ENCODE results near the gene TFPI.
A peak's percentile ranks its signal among the peaks of the same experiment; 100 is the strongest.
"Not testable (repeated sequence)": the region's sequence is repeated elsewhere in the genome, so short reads cannot be mapped to it uniquely, and the experiment has no call there.

Gene TFPI

DNA sequence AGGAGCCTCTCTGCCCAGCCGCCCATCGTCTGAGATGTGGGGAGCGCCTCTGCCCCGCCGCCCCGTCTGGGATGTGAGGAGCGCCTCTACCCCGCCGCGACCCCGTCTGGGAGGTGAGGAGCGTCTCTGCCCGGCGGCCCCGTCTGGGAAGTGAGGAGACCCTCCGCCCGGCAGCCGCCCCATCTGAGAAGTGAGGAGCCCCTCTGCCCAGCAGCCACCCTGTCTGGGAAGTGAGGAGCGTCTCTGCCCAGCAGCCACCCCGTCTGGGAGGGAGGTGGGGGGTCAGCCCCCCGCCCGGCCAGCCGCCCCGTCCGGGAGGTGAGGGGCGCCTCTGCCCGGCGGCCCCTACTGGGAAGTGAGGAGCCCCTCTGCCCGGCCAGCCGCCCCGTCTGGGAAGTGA is 2.3 kb upstream of the TFPI start:
- not testable (repeated sequence) for H3K4me1 ChIP-seq (ENCODE audit: control insufficient read depth, insufficient read depth, low read depth, low read length); H3K18ac ChIP-seq (ENCODE audit: low read depth in 1 of 2, low read length in 2 of 2); H3K14ac ChIP-seq (ENCODE audit: low read length in 2 of 2); H2BK15ac ChIP-seq (ENCODE audit: low read depth, poor library complexity, severe bottlenecking); H2AFZ ChIP-seq (ENCODE audit: low read depth, low read length); H3K27ac ChIP-seq (ENCODE audit: low read length, poor library complexity, severe bottlenecking); H4K8ac ChIP-seq (ENCODE audit: low read length); H4K91ac ChIP-seq (ENCODE audit: low read length); H3K4me2 ChIP-seq (ENCODE audit: low read length, poor library complexity, severe bottlenecking); H3K4me3 ChIP-seq (ENCODE audit: insufficient read depth in 1 of 2, low read depth in 1 of 2, low read length in 2 of 2); H2AK5ac ChIP-seq (ENCODE audit: low read length, severe bottlenecking); H3K36me3 ChIP-seq (ENCODE audit: control insufficient read depth in 1 of 2, insufficient read depth in 2 of 2, low read depth in 1 of 2, low read length in 2 of 2); H3K9me3 ChIP-seq (ENCODE audit: control insufficient read depth, low read length); H3K23ac ChIP-seq (ENCODE audit: low read length in 2 of 2); H3K79me1 ChIP-seq (replicated peaks; ENCODE audit: low read length, poor library complexity, severe bottlenecking); H2BK120ac ChIP-seq (ENCODE audit: low read depth, low read length); H3K4ac ChIP-seq (ENCODE audit: low read depth in 1 of 2, low read length in 2 of 2); DNase-seq; H2BK12ac ChIP-seq (ENCODE audit: low read length in 2 of 2); H3K27me3 ChIP-seq (ENCODE audit: control insufficient read depth in 1 of 2, insufficient read depth in 1 of 2, low read length in 2 of 2); H3K9ac ChIP-seq (ENCODE audit: low read length); H2BK5ac ChIP-seq (ENCODE audit: low read depth, low read length, poor library complexity, severe bottlenecking)
- 95% methylated on average over 20 of the region's 31 CpGs for WGBS

DNA sequence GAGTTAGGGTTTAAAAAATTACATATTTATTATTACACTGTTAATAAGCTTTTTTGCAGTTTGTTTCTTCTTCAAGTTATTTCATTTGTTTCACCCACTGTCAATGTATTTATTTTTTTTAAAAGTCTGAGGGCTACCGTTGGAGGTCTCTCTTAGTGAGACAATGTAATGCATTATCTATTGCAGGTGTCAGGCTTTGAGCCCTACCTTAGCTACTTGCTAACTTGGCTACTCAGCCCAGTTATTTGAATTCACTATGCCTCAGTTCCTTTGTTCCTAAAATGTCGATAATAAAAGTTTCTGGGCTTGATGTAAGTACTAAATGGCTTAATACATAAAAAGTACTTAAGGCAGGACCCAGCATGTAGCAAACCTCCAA is 458 bp upstream of the TFPI start:
- no peak for DNase-seq
- H3K4me3 ChIP-seq (ENCODE audit: insufficient read depth in 1 of 2, low read depth in 1 of 2, low read length in 2 of 2): peak overlapping the region in 1 of 2 experiments; percentile 86
- no peak overlapping the region for H4K91ac ChIP-seq (ENCODE audit: low read length)
- H3K36me3 ChIP-seq (ENCODE audit: control insufficient read depth in 1 of 2, insufficient read depth in 2 of 2, low read depth in 1 of 2, low read length in 2 of 2): peaks cover 0 to 3% of the 10 kb centered on the region in 2 experiments
- peaks cover 1% of the 10 kb centered on the region for H3K79me1 ChIP-seq (replicated peaks; ENCODE audit: low read length, poor library complexity, severe bottlenecking)
- H3K27ac ChIP-seq (ENCODE audit: low read length, poor library complexity, severe bottlenecking): no peak overlapping the region
- no peaks in the 10 kb centered on the region for H3K27me3 ChIP-seq (ENCODE audit: control insufficient read depth in 1 of 2, insufficient read depth in 1 of 2, low read length in 2 of 2)
- no peak overlapping the region for H3K18ac ChIP-seq (ENCODE audit: low read depth in 1 of 2, low read length in 2 of 2)
- H3K4me1 ChIP-seq (ENCODE audit: control insufficient read depth, insufficient read depth, low read depth, low read length): no peaks in the 10 kb centered on the region
- H3K14ac ChIP-seq (ENCODE audit: low read length in 2 of 2): no peak overlapping the region
- H2BK5ac ChIP-seq (ENCODE audit: low read depth, low read length, poor library complexity, severe bottlenecking): no peak overlapping the region
- H2AK5ac ChIP-seq (ENCODE audit: low read length, severe bottlenecking): no peak overlapping the region
- WGBS: 40% methylated on average over 1 of the region's 2 CpGs
- H3K9me3 ChIP-seq (ENCODE audit: control insufficient read depth, low read length): no peaks in the 10 kb centered on the region
- H2AFZ ChIP-seq (ENCODE audit: low read depth, low read length): no peak overlapping the region
- no peak overlapping the region for H3K4me2 ChIP-seq (ENCODE audit: low read length, poor library complexity, severe bottlenecking)
- no peak overlapping the region for H3K23ac ChIP-seq (ENCODE audit: low read length in 2 of 2)
- H4K8ac ChIP-seq (ENCODE audit: low read length): no peak overlapping the region
- no peak overlapping the region for H2BK12ac ChIP-seq (ENCODE audit: low read length in 2 of 2)
- H3K4ac ChIP-seq (ENCODE audit: low read depth in 1 of 2, low read length in 2 of 2): peak overlapping the region in 1 of 2 experiments; percentile 79
- peak overlapping the region; percentile 98 for H3K9ac ChIP-seq (ENCODE audit: low read length)
- no peak overlapping the region for H2BK120ac ChIP-seq (ENCODE audit: low read depth, low read length)
- no peak overlapping the region for H2BK15ac ChIP-seq (ENCODE audit: low read depth, poor library complexity, severe bottlenecking)

DNA sequence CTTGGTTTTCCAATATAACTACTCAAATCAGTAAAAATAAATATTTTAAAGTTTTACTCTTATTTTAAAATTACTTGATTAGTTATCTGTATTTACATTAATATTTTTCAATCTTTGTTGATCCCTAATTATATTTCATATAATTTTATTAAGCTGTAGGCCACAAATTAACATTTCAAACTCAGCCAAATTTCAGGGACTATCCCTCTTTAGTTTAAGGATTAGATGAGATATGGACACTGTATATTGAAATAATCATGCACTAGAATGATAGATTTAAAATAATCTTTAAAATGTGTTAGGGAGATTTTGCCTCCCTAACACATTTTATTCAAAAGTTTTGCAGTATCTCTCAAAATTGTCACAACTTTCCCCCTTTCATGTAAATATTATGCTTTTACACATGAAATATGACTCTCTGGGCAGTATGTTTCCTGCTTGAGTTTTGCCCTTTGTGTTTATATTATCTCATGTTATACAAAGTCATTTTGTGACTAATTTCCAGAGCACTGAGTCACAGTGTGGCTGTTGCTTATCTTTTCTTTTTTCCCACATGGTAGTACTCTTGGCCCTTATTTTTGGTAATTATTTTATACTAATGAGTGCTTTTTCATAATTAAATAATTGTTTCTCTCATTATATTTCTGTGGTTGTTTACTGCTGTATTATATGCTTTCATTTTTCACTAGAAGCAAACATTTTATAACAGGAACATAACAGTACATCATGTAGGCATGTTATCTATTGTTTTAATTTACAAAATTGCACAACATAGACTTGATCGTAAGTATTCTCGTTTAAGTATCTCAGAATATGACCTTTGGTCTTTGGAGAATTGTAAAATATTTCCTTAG is 1.2 kb downstream of the TFPI start:
- H3K4me1 ChIP-seq (ENCODE audit: control insufficient read depth, insufficient read depth, low read depth, low read length): no peaks in the 10 kb centered on the region
- H2AK5ac ChIP-seq (ENCODE audit: low read length, severe bottlenecking): no peak overlapping the region
- H4K8ac ChIP-seq (ENCODE audit: low read length): no peak overlapping the region
- WGBS: no CpG with 5 or more reads among the region's 2 CpGs
- peak overlapping the region; percentile 98 for H3K9ac ChIP-seq (ENCODE audit: low read length)
- H3K27me3 ChIP-seq (ENCODE audit: control insufficient read depth in 1 of 2, insufficient read depth in 1 of 2, low read length in 2 of 2): no peaks in the 10 kb centered on the region
- no peak overlapping the region for H2BK15ac ChIP-seq (ENCODE audit: low read depth, poor library complexity, severe bottlenecking)
- H3K79me1 ChIP-seq (replicated peaks; ENCODE audit: low read length, poor library complexity, severe bottlenecking): peaks cover 1% of the 10 kb centered on the region
- H2BK120ac ChIP-seq (ENCODE audit: low read depth, low read length): no peak overlapping the region
- H2BK12ac ChIP-seq (ENCODE audit: low read length in 2 of 2): no peak overlapping the region
- H3K14ac ChIP-seq (ENCODE audit: low read length in 2 of 2): no peak overlapping the region
- H3K4ac ChIP-seq (ENCODE audit: low read depth in 1 of 2, low read length in 2 of 2): no peak overlapping the region
- no peak overlapping the region for H3K18ac ChIP-seq (ENCODE audit: low read depth in 1 of 2, low read length in 2 of 2)
- H2AFZ ChIP-seq (ENCODE audit: low read depth, low read length): no peak overlapping the region
- no peak overlapping the region for H4K91ac ChIP-seq (ENCODE audit: low read length)
- no peak overlapping the region for H3K23ac ChIP-seq (ENCODE audit: low read length in 2 of 2)
- H2BK5ac ChIP-seq (ENCODE audit: low read depth, low read length, poor library complexity, severe bottlenecking): no peak overlapping the region
- peak overlapping the region in 1 of 2 experiments; percentile 86 for H3K4me3 ChIP-seq (ENCODE audit: insufficient read depth in 1 of 2, low read depth in 1 of 2, low read length in 2 of 2)
- H3K4me2 ChIP-seq (ENCODE audit: low read length, poor library complexity, severe bottlenecking): no peak overlapping the region
- H3K36me3 ChIP-seq (ENCODE audit: control insufficient read depth in 1 of 2, insufficient read depth in 2 of 2, low read depth in 1 of 2, low read length in 2 of 2): peaks cover 0 to 3% of the 10 kb centered on the region in 2 experiments
- DNase-seq: peak; percentile 87
- no peaks in the 10 kb centered on the region for H3K9me3 ChIP-seq (ENCODE audit: control insufficient read depth, low read length)
- no peak overlapping the region for H3K27ac ChIP-seq (ENCODE audit: low read length, poor library complexity, severe bottlenecking)

DNA sequence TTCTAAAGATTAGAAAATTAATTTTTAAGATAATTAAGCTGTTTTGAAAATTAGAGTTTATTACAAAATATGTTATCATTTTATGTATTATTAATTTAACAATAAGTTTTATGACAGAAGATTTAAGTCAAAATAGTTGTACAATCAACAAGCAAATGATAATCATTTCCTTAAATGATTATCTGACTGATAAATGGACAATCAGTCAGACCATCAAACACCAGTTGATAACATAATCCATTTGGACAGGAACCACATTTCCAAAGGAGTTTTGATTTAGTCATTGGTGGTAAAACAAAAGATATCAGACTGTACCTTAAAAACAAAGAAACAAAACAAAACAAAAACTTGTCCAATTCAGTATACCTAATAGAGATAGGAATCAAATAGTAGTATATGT is 1.9 kb downstream of the TFPI start:
- Histone ChIP-seq H3K4me1 (ENCODE audit: control insufficient read depth, insufficient read depth, low read depth, low read length) (no peaks in the 10 kb centered on the region), H2AFZ (ENCODE audit: low read depth, low read length) (no peak overlapping the region), H2BK12ac (ENCODE audit: low read length in 2 of 2) (no peak overlapping the region), H3K14ac (ENCODE audit: low read length in 2 of 2) (no peak overlapping the region), H3K9ac (ENCODE audit: low read length) (peak overlapping the region; percentile 98), H3K4ac (ENCODE audit: low read depth in 1 of 2, low read length in 2 of 2) (no peak overlapping the region), H3K9me3 (ENCODE audit: control insufficient read depth, low read length) (no peaks in the 10 kb centered on the region), H3K4me2 (ENCODE audit: low read length, poor library complexity, severe bottlenecking) (no peak overlapping the region), H4K8ac (ENCODE audit: low read length) (no peak overlapping the region), H2BK5ac (ENCODE audit: low read depth, low read length, poor library complexity, severe bottlenecking) (no peak overlapping the region), H3K79me1 (replicated peaks; ENCODE audit: low read length, poor library complexity, severe bottlenecking) (peaks cover 1% of the 10 kb centered on the region), H3K36me3 (ENCODE audit: control insufficient read depth in 1 of 2, insufficient read depth in 2 of 2, low read depth in 1 of 2, low read length in 2 of 2) (peaks cover 0 to 3% of the 10 kb centered on the region in 2 experiments), H2BK15ac (ENCODE audit: low read depth, poor library complexity, severe bottlenecking) (no peak overlapping the region), H2BK120ac (ENCODE audit: low read depth, low read length) (no peak overlapping the region), H4K91ac (ENCODE audit: low read length) (no peak overlapping the region), H2AK5ac (ENCODE audit: low read length, severe bottlenecking) (no peak overlapping the region), H3K4me3 (ENCODE audit: insufficient read depth in 1 of 2, low read depth in 1 of 2, low read length in 2 of 2) (peak overlapping the region in 1 of 2 experiments; percentile 86), H3K23ac (ENCODE audit: low read length in 2 of 2) (no peak overlapping the region), H3K27me3 (ENCODE audit: control insufficient read depth in 1 of 2, insufficient read depth in 1 of 2, low read length in 2 of 2) (no peaks in the 10 kb centered on the region), H3K18ac (ENCODE audit: low read depth in 1 of 2, low read length in 2 of 2) (no peak overlapping the region), H3K27ac (ENCODE audit: low read length, poor library complexity, severe bottlenecking) (no peak overlapping the region)
- DNase-seq: no peak
